GM12892 (cell line): ENCODE results near the gene GPR151.

Source experiments
- POLR2A ChIP-seq: IDR thresholded peaks from 2 replicates; pipeline ENCODE4 v1.6.1; 2011; ENCODE audit warnings: low read depth, low read length, control low read depth
- TAF1 ChIP-seq: IDR thresholded peaks from 2 replicates; pipeline ENCODE4 v1.6.1; 2011; ENCODE audit warnings: low read depth, mild to moderate bottlenecking, control low read depth, low read length, borderline replicate concordance

GRCh38 chr5:146562461-146562860 is 46.5 kb upstream of the GPR151 start:
- TF ChIP-seq TAF1 (no peak), POLR2A (no peak)
